GM12874 (cell line): ENCODE data around the gene GTPBP4.

ENCODE experiments used
- CTCF ChIP-seq: IDR thresholded peaks from 2 replicates; pipeline ENCODE4 v1.5.1; 2011; ENCODE audit warnings: low read depth, mild to moderate bottlenecking, control low read depth, low read length, moderate library complexity; ENCODE audit not compliant: insufficient read depth

The GTPBP4 gene

GRCh38 chr10:992871-993270, 4.6 kb downstream of the GTPBP4 start:
- no peak for TF ChIP-seq CTCF

DNA sequence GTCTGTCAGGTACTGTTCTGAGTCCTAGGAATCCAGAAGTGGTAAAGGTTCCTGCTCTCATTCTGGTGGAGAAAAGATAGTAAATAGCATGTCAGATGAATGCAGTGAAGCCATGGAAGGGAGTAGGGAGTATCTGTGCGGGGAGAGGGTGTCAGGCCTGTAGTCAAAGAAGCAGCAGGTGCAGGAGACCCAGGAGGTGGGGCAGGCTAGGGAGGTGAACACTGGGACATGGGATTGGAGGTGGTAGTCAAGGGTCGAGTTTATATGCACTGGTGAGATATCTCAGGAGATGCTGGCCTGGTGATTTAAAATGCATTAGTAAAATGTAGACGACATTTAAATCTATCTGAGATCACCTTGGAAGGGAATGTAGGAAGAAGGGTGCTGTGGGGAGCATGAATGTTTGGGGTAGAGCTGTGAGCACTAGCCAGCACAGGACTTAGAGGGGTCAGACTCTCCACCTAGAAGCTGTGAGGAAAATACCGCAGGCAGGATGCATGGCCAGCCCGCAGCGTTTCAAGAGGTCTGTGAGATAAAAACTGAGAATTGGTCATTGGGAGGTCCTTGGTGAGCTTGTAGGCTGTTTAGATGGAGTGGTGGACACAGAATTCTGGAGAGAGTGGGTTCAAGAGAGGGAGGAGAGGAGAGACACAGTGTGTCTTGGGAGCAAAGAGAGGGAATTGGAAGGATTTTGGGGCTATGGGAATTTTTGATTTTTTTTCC, 6.8 kb downstream of the GTPBP4 start:
- TF ChIP-seq CTCF: no peak

DNA sequence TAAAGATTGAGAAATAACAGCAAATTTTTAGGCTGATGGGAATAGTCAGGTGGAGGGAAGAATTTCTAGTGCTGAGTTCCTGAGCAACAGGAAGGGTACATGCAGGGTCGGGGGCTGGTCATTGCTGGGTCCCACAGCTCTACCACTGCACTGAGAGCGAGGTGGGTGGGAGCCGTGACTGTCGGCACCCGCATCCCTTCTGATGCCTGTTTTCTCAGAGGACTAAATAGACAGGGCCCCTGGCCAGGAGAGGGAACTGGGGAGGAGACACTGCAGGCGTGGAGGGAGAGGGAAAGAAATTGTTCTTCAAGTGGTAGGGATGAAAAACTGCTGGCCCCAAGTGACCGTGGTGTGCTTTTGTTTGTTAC, 7.3 kb downstream of the GTPBP4 start:
- TF ChIP-seq CTCF: no peak

DNA sequence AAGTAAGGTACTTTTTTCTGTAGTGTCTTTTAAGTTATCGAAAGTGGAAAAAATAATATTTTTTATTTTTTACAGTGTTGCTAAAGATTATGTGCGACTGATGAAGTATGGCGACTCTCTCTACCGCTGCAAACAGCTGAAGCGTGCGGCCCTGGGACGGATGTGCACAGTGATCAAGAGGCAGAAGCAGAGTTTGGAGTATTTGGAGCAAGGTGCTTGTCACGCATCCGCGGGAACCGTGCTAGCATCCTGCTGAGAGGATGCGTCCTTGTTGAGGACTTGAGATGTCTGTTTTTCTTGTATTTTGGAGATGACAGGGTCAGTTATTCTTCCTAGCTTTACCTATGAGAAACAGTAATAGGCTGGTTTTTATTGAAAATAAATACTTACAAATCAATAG, 7.8 kb downstream of the GTPBP4 start:
- no peak for TF ChIP-seq CTCF

DNA sequence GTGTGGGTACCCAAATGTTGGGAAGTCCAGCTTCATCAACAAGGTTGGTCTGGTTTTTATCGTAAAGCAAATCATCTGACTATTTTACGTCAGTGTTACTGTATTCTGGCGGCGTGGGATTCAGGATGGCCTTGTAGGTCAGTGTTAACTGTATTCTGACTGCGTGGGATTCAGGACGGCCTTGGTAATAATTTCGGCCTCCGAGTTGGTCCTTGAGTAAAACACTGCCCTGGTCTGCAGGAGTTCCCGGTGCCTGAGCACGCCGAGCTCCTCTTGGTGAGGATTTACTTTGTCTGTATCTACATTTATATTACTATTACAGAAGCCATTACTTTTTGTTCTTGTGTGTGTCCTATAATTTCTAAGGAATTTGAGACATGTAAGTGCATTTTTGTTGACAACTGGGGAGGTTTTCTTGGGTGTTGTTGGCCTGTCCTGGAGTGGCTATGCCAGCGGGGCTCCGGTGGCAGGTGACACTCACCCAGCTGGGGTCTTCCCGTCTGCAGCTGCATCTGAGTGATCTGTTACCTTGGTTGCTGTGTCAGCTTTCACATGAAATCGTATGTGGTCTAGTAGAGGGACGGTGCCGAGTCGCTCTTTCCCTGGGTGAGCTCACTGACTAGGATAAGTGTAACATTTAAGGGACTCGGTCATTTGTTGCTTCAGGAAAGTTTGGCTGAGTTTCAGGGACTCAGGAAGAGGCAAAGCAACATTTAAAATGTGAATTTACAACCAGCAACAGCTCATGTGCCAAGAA, 9.2 kb downstream of the GTPBP4 start:
- no peak for TF ChIP-seq CTCF

DNA sequence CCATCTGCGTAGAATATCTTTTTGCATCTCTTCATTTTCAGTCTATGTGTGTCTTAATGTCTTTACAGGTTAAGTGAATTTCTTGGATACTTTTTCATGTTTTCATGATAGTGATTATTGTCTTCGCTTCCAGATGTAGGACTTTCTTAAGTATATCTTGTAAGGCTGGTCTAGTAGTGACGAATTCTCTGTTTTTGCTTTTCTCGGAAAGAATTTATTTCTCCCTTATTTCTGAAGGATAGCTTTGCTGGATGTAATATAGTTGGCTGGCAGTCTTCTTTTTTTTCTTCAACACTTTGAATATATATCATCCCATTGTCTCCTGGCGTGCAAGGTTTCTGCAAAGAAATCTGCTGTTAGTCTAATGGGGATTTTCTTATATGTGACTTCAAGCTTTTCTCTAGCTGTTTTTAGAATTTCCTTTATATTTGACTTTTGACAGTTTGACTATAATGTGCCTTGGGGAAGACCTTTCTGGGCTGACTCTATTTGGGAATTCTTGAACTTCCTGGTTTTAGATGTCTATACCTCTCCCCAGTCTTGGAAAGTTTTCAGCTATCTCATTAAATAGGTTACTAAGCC, 14.3 kb downstream of the GTPBP4 start:
- no peak for TF ChIP-seq CTCF

- TF ChIP-seq CTCF: no peak
These were observed 15.8 kb downstream of the GTPBP4 start for GRCh38 chr10:1003884-1004670.
